HepG2 (cell line): ENCODE data around the gene MOGAT3. TPM values are rescaled to one million over a fixed set of nuclear protein-coding genes. Genes with fewer than 3 reads are reported as not detected.

Experiments
- CBX1 ChIP-seq: IDR thresholded peaks from one replicate; pipeline ENCODE4 v1.6.1; 2016; ENCODE audit warnings: antibody characterized with exemption, low read depth
- DMAP1 ChIP-seq: IDR thresholded peaks from 2 replicates; pipeline ENCODE4 v1.6.1; 2016
- ELF1 ChIP-seq: sonication (generic); formaldehyde crosslinking; IDR thresholded peaks from 2 replicates; pipeline ENCODE4 v1.4.0; 2020; ENCODE audit warnings: missing genetic modification reagents
- KDM2A ChIP-seq: sonication (generic); formaldehyde crosslinking; IDR thresholded peaks from 2 replicates; pipeline ENCODE4 v1.4.0; 2020; ENCODE audit warnings: low read depth, missing genetic modification reagents, borderline replicate concordance
- KDM5B ChIP-seq: sonication (generic); formaldehyde crosslinking; IDR thresholded peaks from 2 replicates; pipeline ENCODE4 v1.4.0; 2020; ENCODE audit warnings: missing genetic modification reagents, mild to moderate bottlenecking, borderline replicate concordance
- LCORL ChIP-seq, 2 experiments: fragments of 450-650 bp in 1 of 2; sonication (generic) in 1 of 2; formaldehyde crosslinking in 1 of 2; IDR thresholded peaks; 2 replicates each; pipeline versions ENCODE4 v1.5.0 to v1.6.1; 2017 to 2020; ENCODE audit warnings: antibody characterized with exemption in 1 of 2, missing genetic modification reagents in 1 of 2
- NR2F6 ChIP-seq, 2 experiments: IDR thresholded peaks; 2 replicates each; pipeline ENCODE4 v1.6.1; 2016; ENCODE audit warnings: antibody characterized with exemption in 1 of 2, mild to moderate bottlenecking in 1 of 2
- SALL2 ChIP-seq: sonication (generic); formaldehyde crosslinking; IDR thresholded peaks from 2 replicates; pipeline ENCODE4 v1.8.1; 2023; ENCODE audit warnings: mild to moderate bottlenecking, missing genetic modification reagents, inconsistent platforms
- SMAD1 ChIP-seq: sonication (generic); formaldehyde crosslinking; IDR thresholded peaks from 2 replicates; pipeline ENCODE4 v1.4.0; 2020; ENCODE audit warnings: missing genetic modification reagents, low read depth, mild to moderate bottlenecking, borderline replicate concordance
- SOX13 ChIP-seq, 3 experiments: fragments of 450-650 bp in 1 of 3; sonication (generic) in 1 of 3; formaldehyde crosslinking in 1 of 3; IDR thresholded peaks in 2 of 3; conservative IDR thresholded peaks in 1 of 3; 2 replicates each; pipeline versions ENCODE4 v1.5.0 to v1.6.1; 2016 to 2020; ENCODE audit warnings: antibody characterized with exemption in 1 of 3, mild to moderate bottlenecking in 1 of 3, missing compliant biosample characterization in 1 of 3, missing genetic modification reagents in 1 of 3, moderate library complexity in 1 of 3
- SYNCRIP ChIP-seq: fragments of 200-400 bp; formaldehyde crosslinking; IDR thresholded peaks from 2 replicates; pipeline ENCODE4 v1.6.1; 2018; ENCODE audit warnings: mild to moderate bottlenecking, low read depth, low read length; ENCODE audit not compliant: insufficient read depth
- TSC22D2 ChIP-seq: sonication (generic); formaldehyde crosslinking; IDR thresholded peaks from 2 replicates; pipeline ENCODE4 v1.5.1; 2020; ENCODE audit warnings: missing genetic modification reagents, mild to moderate bottlenecking, borderline replicate concordance
- XBP1 ChIP-seq: sonication (generic); formaldehyde crosslinking; IDR thresholded peaks from 2 replicates; pipeline ENCODE4 v1.5.0; 2020; ENCODE audit warnings: missing genetic modification reagents
- ZNF143 ChIP-seq: sonication (generic); formaldehyde crosslinking; IDR thresholded peaks from 2 replicates; pipeline ENCODE4 v1.4.0; 2020; ENCODE audit warnings: missing genetic modification reagents
- ZNF232 ChIP-seq: sonication (generic); formaldehyde crosslinking; IDR thresholded peaks from 2 replicates; pipeline ENCODE4 v1.4.0; 2020; ENCODE audit warnings: missing genetic modification reagents, borderline replicate concordance
- ZNF24 ChIP-seq: fragments of 450-650 bp; IDR thresholded peaks from 2 replicates; pipeline ENCODE4 v1.6.1; 2017; ENCODE audit warnings: antibody characterized with exemption, mild to moderate bottlenecking
- ZNF30 ChIP-seq: sonication (generic); formaldehyde crosslinking; IDR thresholded peaks from 2 replicates; pipeline ENCODE4 v1.5.0; 2020; ENCODE audit warnings: mild to moderate bottlenecking, missing genetic modification reagents
- ZNF546 ChIP-seq: sonication (generic); formaldehyde crosslinking; conservative IDR thresholded peaks from 2 replicates; pipeline ENCODE4 v1.8.1; 2023; ENCODE audit warnings: mild to moderate bottlenecking, missing genetic modification reagents
- ZNF768 ChIP-seq: sonication (generic); formaldehyde crosslinking; IDR thresholded peaks from 2 replicates; pipeline ENCODE4 v1.4.0; 2020; ENCODE audit warnings: missing genetic modification reagents
- polyA plus RNA-seq, 8 experiments: library from polyadenylated mRNA; depleted of rRNA in 3 of 8; stranded (reverse) in 7 of 8; unstranded in 1 of 8; fragments of >200 nt; fragmentation: Illumina TruSeq in 4 of 8; extraction: Trizol in 4 of 8; gene quantifications; 2 replicates each; pipeline versions ENCODE4 v1.2.1 to v1.2.3, GENCODE V29; 2011 to 2016; ENCODE audit warnings: low read depth in 4 of 8, missing spikeins in 1 of 8, mixed read lengths in 1 of 8; ENCODE audit not compliant: insufficient read depth in 1 of 8
- total RNA-seq, 5 experiments: library from RNA; depleted of rRNA; stranded (reverse); fragments of >200 nt; fragmentation: Illumina TruSeq; extraction: Trizol; gene quantifications; 2 replicates each; pipeline ENCODE4 v1.2.3, GENCODE V29; 2016; ENCODE audit warnings: low read depth in 1 of 5
- TF ChIP-seq, protein P1 (sequence below): sonication (generic); formaldehyde crosslinking; IDR thresholded peaks from 2 replicates; pipeline ENCODE4 v1.5.1; 2020; ENCODE audit warnings: mild to moderate bottlenecking, missing genetic modification reagents, borderline replicate concordance
- TF ChIP-seq, protein P2 (sequence below): IDR thresholded peaks from 2 replicates; pipeline ENCODE4 v1.6.1; 2016; ENCODE audit warnings: missing compliant biosample characterization, missing genetic modification reagents, borderline replicate concordance
- TF ChIP-seq, protein P3 (sequence below): sonication (generic); formaldehyde crosslinking; conservative IDR thresholded peaks from 2 replicates; pipeline ENCODE4 v1.4.0; 2020; ENCODE audit warnings: missing genetic modification reagents
- TF ChIP-seq, protein P4 (sequence below): IDR thresholded peaks from 2 replicates; pipeline ENCODE4 v1.6.1; 2016; ENCODE audit warnings: mild to moderate bottlenecking, missing biosample characterization, missing genetic modification reagents

Gene MOGAT3
- total and polyA plus RNA-seq, 2 of the 13 experiments (the other 11 are each of a cell fraction or from before 2014, with no cell fraction given): 22.5 to 30.5 TPM

DNA sequence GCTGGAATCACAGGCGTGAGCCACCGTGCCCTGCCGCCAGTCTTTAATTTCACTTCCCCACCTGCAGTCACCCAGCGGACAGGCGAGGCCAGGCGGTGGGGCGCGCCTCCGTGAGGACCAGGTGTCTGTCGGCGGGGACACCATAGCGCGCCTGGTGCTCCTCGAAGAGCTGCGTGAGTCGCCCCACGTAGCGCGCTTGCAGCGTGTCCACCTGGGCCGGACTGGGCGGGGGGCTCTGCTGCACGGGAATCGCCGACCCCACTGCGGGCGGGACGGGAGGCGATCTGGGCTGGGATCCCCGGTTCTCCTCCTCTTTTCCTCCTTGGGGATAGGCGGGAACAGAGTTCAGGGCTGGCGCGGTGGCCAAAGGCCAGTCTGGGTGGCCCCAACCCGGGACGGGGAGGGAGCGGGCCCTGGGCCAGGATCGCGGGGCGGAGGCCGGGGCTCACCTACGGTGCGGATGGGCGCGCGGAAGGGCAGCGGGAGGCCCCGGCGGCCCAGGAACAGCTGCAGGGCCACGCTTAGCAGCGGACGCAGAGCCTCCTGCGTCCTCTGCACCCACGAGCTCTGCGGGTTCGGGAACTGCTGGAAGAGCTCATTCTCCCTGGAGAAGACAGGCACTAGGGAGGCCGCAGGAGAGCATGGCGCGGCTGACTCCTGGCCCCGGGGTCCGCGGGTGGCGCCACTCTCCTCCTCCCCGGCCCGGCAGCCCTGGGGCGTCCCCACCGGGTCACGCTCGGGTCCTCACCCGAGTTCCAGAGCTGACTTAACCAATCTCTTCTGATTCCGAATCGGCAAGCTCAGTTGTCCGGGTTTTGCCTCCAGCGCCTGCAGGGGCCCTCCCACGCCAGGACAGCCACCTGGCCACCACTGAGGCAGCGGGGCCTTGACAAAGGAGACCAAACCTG, 1.1 kb upstream of the MOGAT3 start (continued):
- TF ChIP-seq ZNF768 (CRISPR knock-in tag) (peak; percentile 44; the same call in 1 of the 2 replicates), ZNF546 (CRISPR knock-in tag) (0 out of 2 replicates have a peak, but pooled peaks have one; percentile 23), CBX1 (no peak), DMAP1 (CRISPR knock-in tag) (peak; percentile 50), SMAD1 (CRISPR knock-in tag) (no peak), ZNF232 (CRISPR knock-in tag) (0 out of 2 replicates have a peak, but pooled peaks have one; percentile 41), SYNCRIP (no peak), SOX13 (IDR thresholded peaks at IDR 0.05) (no peak), SOX13 (CRISPR knock-in tag; conservative IDR thresholded peaks at IDR 0.05 in 1 of 2, IDR thresholded peaks at IDR 0.05 in 1 of 2) (peak in 1 of 2 experiments; percentile 23; a peak in 1 of 4 replicates), NR2F6 (IDR thresholded peaks at IDR 0.05) (no peak), NR2F6 (CRISPR knock-in tag; IDR thresholded peaks at IDR 0.05) (peak; percentile 42; the same call in 1 of the 2 replicates), ZNF143 (CRISPR knock-in tag) (peak; percentile 17; the same call in 1 of the 2 replicates), KDM5B (CRISPR knock-in tag) (peak; percentile 79), KDM2A (CRISPR knock-in tag) (no peak; the same call in 1 of the 2 replicates), XBP1 (no peak), ZNF24 (no peak), TSC22D2 (CRISPR knock-in tag) (no peak), ZNF30 (peak; percentile 91), LCORL (IDR thresholded peaks at IDR 0.05) (no peak), LCORL (CRISPR knock-in tag; IDR thresholded peaks at IDR 0.05) (peak; percentile 71; the same call in 1 of the 2 replicates), ELF1 (CRISPR knock-in tag) (no peak; the same call in 1 of the 2 replicates), SALL2 (0 out of 2 replicates have a peak, but pooled peaks have one; percentile 13)
- TF ChIP-seq, protein P1, sequence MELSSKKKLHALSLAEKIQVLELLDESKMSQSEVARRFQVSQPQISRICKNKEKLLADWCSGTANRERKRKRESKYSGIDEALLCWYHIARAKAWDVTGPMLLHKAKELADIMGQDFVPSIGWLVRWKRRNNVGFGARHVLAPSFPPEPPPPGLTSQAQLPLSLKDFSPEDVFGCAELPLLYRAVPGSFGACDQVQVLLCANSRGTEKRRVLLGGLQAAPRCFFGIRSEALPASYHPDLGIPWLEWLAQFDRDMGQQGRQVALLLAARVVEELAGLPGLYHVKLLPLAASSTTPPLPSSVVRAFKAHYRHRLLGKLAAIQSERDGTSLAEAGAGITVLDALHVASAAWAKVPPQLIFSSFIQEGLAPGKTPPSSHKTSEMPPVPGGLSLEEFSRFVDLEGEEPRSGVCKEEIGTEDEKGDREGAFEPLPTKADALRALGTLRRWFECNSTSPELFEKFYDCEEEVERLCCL: 0 out of 2 replicates have a peak, but pooled peaks have one; percentile 39
- TF ChIP-seq, protein P2, sequence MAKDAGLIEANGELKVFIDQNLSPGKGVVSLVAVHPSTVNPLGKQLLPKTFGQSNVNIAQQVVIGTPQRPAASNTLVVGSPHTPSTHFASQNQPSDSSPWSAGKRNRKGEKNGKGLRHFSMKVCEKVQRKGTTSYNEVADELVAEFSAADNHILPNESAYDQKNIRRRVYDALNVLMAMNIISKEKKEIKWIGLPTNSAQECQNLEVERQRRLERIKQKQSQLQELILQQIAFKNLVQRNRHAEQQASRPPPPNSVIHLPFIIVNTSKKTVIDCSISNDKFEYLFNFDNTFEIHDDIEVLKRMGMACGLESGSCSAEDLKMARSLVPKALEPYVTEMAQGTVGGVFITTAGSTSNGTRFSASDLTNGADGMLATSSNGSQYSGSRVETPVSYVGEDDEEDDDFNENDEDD (CRISPR knock-in tag): peak; percentile 57; the same call in 1 of the 2 replicates
- TF ChIP-seq, protein P3, sequence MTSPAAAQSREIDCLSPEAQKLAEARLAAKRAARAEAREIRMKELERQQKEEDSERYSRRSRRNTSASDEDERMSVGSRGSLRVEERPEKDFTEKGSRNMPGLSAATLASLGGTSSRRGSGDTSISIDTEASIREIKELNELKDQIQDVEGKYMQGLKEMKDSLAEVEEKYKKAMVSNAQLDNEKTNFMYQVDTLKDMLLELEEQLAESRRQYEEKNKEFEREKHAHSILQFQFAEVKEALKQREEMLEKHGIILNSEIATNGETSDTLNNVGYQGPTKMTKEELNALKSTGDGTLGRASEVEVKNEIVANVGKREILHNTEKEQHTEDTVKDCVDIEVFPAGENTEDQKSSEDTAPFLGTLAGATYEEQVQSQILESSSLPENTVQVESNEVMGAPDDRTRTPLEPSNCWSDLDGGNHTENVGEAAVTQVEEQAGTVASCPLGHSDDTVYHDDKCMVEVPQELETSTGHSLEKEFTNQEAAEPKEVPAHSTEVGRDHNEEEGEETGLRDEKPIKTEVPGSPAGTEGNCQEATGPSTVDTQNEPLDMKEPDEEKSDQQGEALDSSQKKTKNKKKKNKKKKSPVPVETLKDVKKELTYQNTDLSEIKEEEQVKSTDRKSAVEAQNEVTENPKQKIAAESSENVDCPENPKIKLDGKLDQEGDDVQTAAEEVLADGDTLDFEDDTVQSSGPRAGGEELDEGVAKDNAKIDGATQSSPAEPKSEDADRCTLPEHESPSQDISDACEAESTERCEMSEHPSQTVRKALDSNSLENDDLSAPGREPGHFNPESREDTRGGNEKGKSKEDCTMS (CRISPR knock-in tag): no peak
- TF ChIP-seq, protein P4, sequence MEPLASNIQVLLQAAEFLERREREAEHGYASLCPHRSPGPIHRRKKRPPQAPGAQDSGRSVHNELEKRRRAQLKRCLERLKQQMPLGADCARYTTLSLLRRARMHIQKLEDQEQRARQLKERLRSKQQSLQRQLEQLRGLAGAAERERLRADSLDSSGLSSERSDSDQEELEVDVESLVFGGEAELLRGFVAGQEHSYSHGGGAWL (CRISPR knock-in tag): 0 out of 2 replicates have a peak, but pooled peaks have one; percentile 6
